ENCODE data around the gene PTPRD. TPM values are rescaled to one million over a fixed set of nuclear protein-coding genes. Genes with fewer than 3 reads are reported as not detected.

Gene PTPRD
- total RNA-seq, 1 experiment from 2014 or later, result 32.5 TPM

DNA sequence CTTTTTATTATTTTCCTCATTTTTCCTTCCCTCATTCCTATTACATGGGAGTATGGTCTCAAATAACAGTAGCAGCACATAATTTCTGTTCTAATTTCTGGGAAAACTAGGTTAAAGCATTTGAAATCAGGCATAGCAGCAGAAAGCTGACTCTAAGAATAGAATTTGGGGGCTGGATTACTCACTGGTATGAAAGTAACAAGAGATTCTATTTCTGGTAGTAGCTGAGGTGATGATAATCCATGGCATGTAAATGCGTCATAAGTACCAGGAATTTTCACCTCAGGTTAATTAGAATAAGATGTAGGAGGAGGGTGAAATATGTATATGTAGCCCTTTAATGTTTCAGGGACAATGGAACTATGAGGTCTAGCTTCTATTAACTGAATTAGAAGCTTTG, 662.0 kb downstream of the PTPRD start:
- no peaks in the 10 kb centered on the region for H3K9me3 ChIP-seq (ENCODE audit: control insufficient read depth, low read depth, low read length)
- H2BK120ac ChIP-seq (ENCODE audit: low read depth, low read length, poor library complexity, severe bottlenecking), result no peak overlapping the region
- H3K9me3 Mint-ChIP-seq, result no peaks in the 10 kb centered on the region
- no peak overlapping the region for H3K27ac Mint-ChIP-seq
- H3K4me1 ChIP-seq (ENCODE audit: insufficient read depth, low read length), result no peaks in the 10 kb centered on the region
- no peak overlapping the region for H3K9ac ChIP-seq (ENCODE audit: extremely low read depth, insufficient read length, low read length)
- no peak overlapping the region for H2AK5ac ChIP-seq (ENCODE audit: insufficient read length, low read length)
- no peak overlapping the region for H3K4me2 ChIP-seq (ENCODE audit: insufficient read depth, insufficient read length, low read length)
- H2BK12ac ChIP-seq (ENCODE audit: insufficient read length, low read depth, low read length), result no peak overlapping the region
- no peak overlapping the region for H3K14ac ChIP-seq (ENCODE audit: insufficient read depth, low read length)
- no peak overlapping the region for H2AFZ ChIP-seq (ENCODE audit: low read length)
- no peaks in the 10 kb centered on the region for H3K23me2 ChIP-seq (ENCODE audit: insufficient read length, low read depth, low read length, poor library complexity, severe bottlenecking)
- H3K4me1 Mint-ChIP-seq, result no peaks in the 10 kb centered on the region
- H4K5ac ChIP-seq (ENCODE audit: insufficient read length, low read depth, low read length), result no peak overlapping the region
- H3K79me2 ChIP-seq (ENCODE audit: insufficient read depth, low read length), result no peaks in the 10 kb centered on the region
- H3K4me3 Mint-ChIP-seq, result no peak overlapping the region
- H3K27me3 Mint-ChIP-seq (ENCODE audit: low read depth), result no peaks in the 10 kb centered on the region
- H3K4ac ChIP-seq (ENCODE audit: low read depth, low read length), result no peak overlapping the region
- no peak overlapping the region for H2BK15ac ChIP-seq (ENCODE audit: low read depth, low read length)
- no peaks in the 10 kb centered on the region for H4K20me1 ChIP-seq (ENCODE audit: control insufficient read depth, insufficient read depth, insufficient read length)
- WGBS (ENCODE audit: extremely low coverage, insufficient read length, low lambda C conversion rate), result no CpG with 5 or more reads among the region's 1 CpG
- no peak overlapping the region for H4K8ac ChIP-seq (replicated peaks; ENCODE audit: insufficient read length, low read depth, low read length)
- H2BK20ac ChIP-seq (ENCODE audit: low read depth, low read length, poor library complexity, severe bottlenecking), result no peak overlapping the region
- no peak overlapping the region for H3T11ph ChIP-seq (ENCODE audit: low read length)
- no peak overlapping the region for H4K91ac ChIP-seq (ENCODE audit: insufficient read length, low read depth, low read length)
- H3K27me3 ChIP-seq (ENCODE audit: insufficient read depth, low read length), result no peaks in the 10 kb centered on the region
- H3K18ac ChIP-seq (ENCODE audit: insufficient read length, low read depth, low read length), result no peak overlapping the region
- H3K27ac ChIP-seq (ENCODE audit: insufficient read length, low read depth, low read length), result no peak overlapping the region
- TF ChIP-seq, protein P1, sequence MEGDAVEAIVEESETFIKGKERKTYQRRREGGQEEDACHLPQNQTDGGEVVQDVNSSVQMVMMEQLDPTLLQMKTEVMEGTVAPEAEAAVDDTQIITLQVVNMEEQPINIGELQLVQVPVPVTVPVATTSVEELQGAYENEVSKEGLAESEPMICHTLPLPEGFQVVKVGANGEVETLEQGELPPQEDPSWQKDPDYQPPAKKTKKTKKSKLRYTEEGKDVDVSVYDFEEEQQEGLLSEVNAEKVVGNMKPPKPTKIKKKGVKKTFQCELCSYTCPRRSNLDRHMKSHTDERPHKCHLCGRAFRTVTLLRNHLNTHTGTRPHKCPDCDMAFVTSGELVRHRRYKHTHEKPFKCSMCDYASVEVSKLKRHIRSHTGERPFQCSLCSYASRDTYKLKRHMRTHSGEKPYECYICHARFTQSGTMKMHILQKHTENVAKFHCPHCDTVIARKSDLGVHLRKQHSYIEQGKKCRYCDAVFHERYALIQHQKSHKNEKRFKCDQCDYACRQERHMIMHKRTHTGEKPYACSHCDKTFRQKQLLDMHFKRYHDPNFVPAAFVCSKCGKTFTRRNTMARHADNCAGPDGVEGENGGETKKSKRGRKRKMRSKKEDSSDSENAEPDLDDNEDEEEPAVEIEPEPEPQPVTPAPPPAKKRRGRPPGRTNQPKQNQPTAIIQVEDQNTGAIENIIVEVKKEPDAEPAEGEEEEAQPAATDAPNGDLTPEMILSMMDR (conservative IDR thresholded peaks at IDR 0.05), result no peak
- H3K79me1 ChIP-seq (ENCODE audit: insufficient read depth, low read depth, low read length, poor library complexity, severe bottlenecking), result no peaks in the 10 kb centered on the region
- no peak overlapping the region for H3K56ac ChIP-seq (ENCODE audit: insufficient read length, low read depth, low read length)
- H2BK5ac ChIP-seq (ENCODE audit: insufficient read length, low read length), result no peak overlapping the region
- H3K23ac ChIP-seq (ENCODE audit: insufficient read length, low read depth, low read length), result no peak overlapping the region
- no peaks in the 10 kb centered on the region for H3K36me3 Mint-ChIP-seq (ENCODE audit: insufficient read depth in 1 of 3, low read depth in 3 of 3)
- no peak for DNase-seq

Measured in H9 (cell line).